Endodermal cell (in vitro differentiated cells): ENCODE measurements around the gene SMTN. TPM values are rescaled to one million over a fixed set of nuclear protein-coding genes. Genes with fewer than 3 reads are reported as not detected.

Source experiments
- DNase-seq: peaks from one replicate; pipeline ENCODE4 v3.0.0-alpha.2; 2017
- H3K27ac ChIP-seq: 2 replicates; pipeline ENCODE4 v1.5.1; 2013; ENCODE audit warnings: mild to moderate bottlenecking, low read depth, low read length, moderate library complexity
- H3K27me3 ChIP-seq: 2 replicates; pipeline ENCODE4 v1.6.1; 2013; ENCODE audit warnings: mild to moderate bottlenecking, low read length, moderate library complexity; ENCODE audit not compliant: insufficient read depth, control insufficient read depth, poor library complexity, severe bottlenecking
- H3K36me3 ChIP-seq: 2 replicates; pipeline ENCODE4 v1.7.0; 2013; ENCODE audit warnings: mild to moderate bottlenecking, low read length, moderate library complexity; ENCODE audit not compliant: control insufficient read depth, insufficient read depth
- H3K4me1 ChIP-seq: one replicate; pipeline ENCODE4 v1.7.0; 2013; ENCODE audit warnings: low read length; ENCODE audit not compliant: control insufficient read depth, insufficient read depth
- H3K4me3 ChIP-seq: 2 replicates; pipeline ENCODE4 v1.5.1; 2013; ENCODE audit warnings: mild to moderate bottlenecking, low read length, moderate library complexity
- H3K9ac ChIP-seq: 2 replicates; pipeline ENCODE4 v1.6.1; 2013; ENCODE audit warnings: mild to moderate bottlenecking, low read length, moderate library complexity; ENCODE audit not compliant: poor library complexity, severe bottlenecking; ENCODE audit errors: extremely low read depth
- H3K9me3 ChIP-seq: 2 replicates; pipeline ENCODE4 v1.6.1; 2013; ENCODE audit warnings: mild to moderate bottlenecking, low read length, moderate library complexity; ENCODE audit not compliant: control insufficient read depth
- H3K27ac Mint-ChIP-seq: 2 replicates; pipeline ENCODE4 v1.8.0; 2020; ENCODE audit warnings: mixed read lengths
- H3K27me3 Mint-ChIP-seq: 2 replicates; pipeline ENCODE4 v1.8.0; 2021; ENCODE audit warnings: mild to moderate bottlenecking, mixed read lengths; ENCODE audit not compliant: insufficient read depth
- H3K36me3 Mint-ChIP-seq: 2 replicates; pipeline ENCODE4 v1.8.0; 2020; ENCODE audit warnings: low read depth, mixed read lengths
- H3K4me1 Mint-ChIP-seq: 2 replicates; pipeline ENCODE4 v1.8.0; 2020; ENCODE audit warnings: mixed read lengths
- H3K4me3 Mint-ChIP-seq: 2 replicates; pipeline ENCODE4 v1.8.0; 2020; ENCODE audit warnings: mild to moderate bottlenecking, moderate library complexity, mixed read lengths
- H3K9me3 Mint-ChIP-seq: 2 replicates; pipeline ENCODE4 v1.8.0; 2020; ENCODE audit warnings: mild to moderate bottlenecking, mixed read lengths
- CTCF ChIP-seq: fragments of 200-600 bp; sonication (generic); conservative IDR thresholded peaks from 2 replicates; pipeline ENCODE4 v1.5.0; 2021; ENCODE audit warnings: antibody characterized with exemption, mild to moderate bottlenecking
- WGBS, 2 experiments: methylation state at CpG; one replicate each; pipeline versions ENCODE4 v1.1.5 to v1.1.7; 2013; ENCODE audit warnings: missing lambda C conversion rate in 2 of 2, mixed read lengths in 1 of 2; ENCODE audit not compliant: insufficient coverage in 1 of 2, insufficient read length in 1 of 2; 5-methylcytosine and 5-hydroxymethylcytosine counted together
- total RNA-seq, 2 donors: library from RNA; stranded (reverse); fragmentation: NEBNext Ultra II Directional in 1 of 2; extraction: Animal tissue kit (Norgen Biotek cat#: 25700) in 1 of 2; gene quantifications; 2 replicates in 1 of 2; 3 replicates in 1 of 2; pipeline ENCODE4 v1.2.1, GENCODE V29; 2021

Gene SMTN
- total RNA-seq, 2 donors from 2014 or later: 23.6 to 35.8 TPM

DNA sequence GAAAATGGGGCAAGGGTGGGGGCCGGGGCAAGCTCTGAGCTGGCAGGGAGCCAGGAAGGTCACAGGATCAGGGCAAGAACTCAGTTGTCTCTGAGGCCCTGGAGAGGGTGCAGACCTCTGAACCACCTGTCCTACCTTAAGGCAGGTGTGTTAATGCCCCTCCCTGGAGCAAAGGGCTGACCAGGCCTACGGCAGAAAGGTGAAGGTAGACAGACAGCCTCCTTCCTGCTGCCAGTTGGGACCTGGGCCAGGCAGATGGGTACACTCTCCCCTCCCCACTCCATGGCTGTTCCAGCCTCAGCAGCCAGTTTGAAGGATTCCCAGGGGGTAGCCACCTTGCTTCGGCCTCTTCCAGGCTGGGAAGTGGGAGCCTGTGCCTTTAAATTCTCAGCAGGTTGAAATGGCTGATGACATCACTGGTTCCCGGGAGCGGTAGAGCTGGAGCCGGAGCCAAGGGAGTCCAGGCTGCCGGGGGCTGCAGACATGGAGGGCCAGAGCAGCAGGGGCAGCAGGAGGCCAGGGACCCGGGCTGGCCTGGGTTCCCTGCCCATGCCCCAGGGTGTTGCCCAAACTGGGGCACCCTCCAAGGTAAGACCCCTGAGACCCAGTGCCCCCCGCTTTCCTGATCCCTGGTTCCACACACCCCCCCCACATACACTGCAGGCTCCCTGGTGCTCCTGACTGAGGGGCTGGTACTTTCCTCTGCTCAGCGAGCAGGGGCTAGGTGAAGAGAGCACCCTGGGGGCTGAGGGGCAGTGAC lies 41.6 kb downstream of the SMTN start, which contains the start of gene INPP5J:
TSS of gene INPP5J (plus strand) at position 435 of the 760 bp plus-strand sequence. CDS start at position 484, 49 bp downstream.
- Histone ChIP-seq H3K36me3 (no peaks in the 10 kb centered on the region), H3K27me3 (no peaks in the 10 kb centered on the region), H3K4me3 (peak within 1 kb of the TSS; percentile 80), H3K9ac (peak within 1 kb of the TSS; percentile 49), H3K27ac (no peak within 1 kb of the TSS), H3K9me3 (no peaks in the 10 kb centered on the region), H3K4me1 (no peaks in the 10 kb centered on the region)
- Mint-ChIP-seq H3K36me3 (no peaks in the 10 kb centered on the region), H3K27ac (peak within 1 kb of the TSS; percentile 48), H3K4me3 (peak within 1 kb of the TSS; percentile 56), H3K27me3 (peaks cover 11% of the 10 kb centered on the region), H3K9me3 (no peaks in the 10 kb centered on the region), H3K4me1 (no peaks in the 10 kb centered on the region)
- peak; percentile 84 for DNase-seq
- no peak for TF ChIP-seq CTCF
- WGBS, 2 experiments: 31 to 80% methylated on average over 3 to 10 of the region's 10 CpGs

DNA sequence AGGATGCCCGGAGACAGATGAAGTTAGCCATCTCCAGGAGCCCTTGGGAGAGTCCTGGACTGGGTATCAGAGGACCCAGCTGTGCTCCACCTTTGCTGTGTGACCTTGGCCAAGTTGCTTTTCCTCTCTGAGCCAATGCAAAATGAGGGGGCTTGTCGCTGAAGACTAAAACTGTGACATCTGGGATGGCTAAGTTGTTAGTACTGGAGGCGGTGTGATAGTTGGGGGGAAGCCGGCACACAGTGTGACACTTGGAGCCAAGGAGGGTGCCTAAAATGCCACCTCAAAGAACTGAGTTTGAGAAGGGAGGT lies 42.1 kb downstream of the SMTN start:
- Histone ChIP-seq H3K27ac (no peak overlapping the region), H3K9ac (peak overlapping the region; percentile 49), H3K4me1 (no peaks in the 10 kb centered on the region), H3K36me3 (no peaks in the 10 kb centered on the region), H3K27me3 (no peaks in the 10 kb centered on the region), H3K4me3 (peak overlapping the region; percentile 80), H3K9me3 (no peaks in the 10 kb centered on the region)
- 77 to 79% methylated on average over 3 to 4 of the region's 4 CpGs for WGBS, 2 experiments
- peak overlapping the region; percentile 56 for H3K4me3 Mint-ChIP-seq
- H3K9me3 Mint-ChIP-seq: no peaks in the 10 kb centered on the region
- H3K4me1 Mint-ChIP-seq: no peaks in the 10 kb centered on the region
- no peaks in the 10 kb centered on the region for H3K36me3 Mint-ChIP-seq
- H3K27me3 Mint-ChIP-seq: peaks cover 11% of the 10 kb centered on the region
- DNase-seq: no peak
- TF ChIP-seq CTCF: no peak
- H3K27ac Mint-ChIP-seq: peak overlapping the region; percentile 48

DNA sequence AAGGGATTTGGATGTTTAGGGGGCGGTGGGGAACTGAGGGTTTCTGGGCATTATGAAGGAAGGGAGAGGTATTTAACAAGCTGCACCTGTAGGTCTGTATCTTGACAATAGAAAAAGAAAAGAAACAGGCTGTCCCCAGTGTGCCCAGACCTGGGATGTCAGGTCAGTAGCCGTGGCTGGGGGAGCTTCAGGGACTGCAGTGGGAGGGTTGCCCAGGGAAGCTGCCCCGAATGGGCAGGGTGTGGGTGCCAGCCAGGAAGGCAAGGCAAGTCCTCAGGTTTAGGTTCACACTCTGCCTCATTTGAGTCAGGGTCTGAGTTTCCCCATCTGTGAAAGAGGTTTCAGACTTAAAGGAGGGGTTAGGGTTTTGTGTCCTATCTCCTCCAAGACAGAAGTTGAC lies 43.2 kb downstream of the SMTN start:
- Histone ChIP-seq H3K27me3 (no peaks in the 10 kb centered on the region), H3K27ac (no peak overlapping the region), H3K4me3 (no peak overlapping the region), H3K9ac (no peak overlapping the region), H3K36me3 (no peaks in the 10 kb centered on the region), H3K4me1 (no peaks in the 10 kb centered on the region), H3K9me3 (no peaks in the 10 kb centered on the region)
- 90 to 92% methylated on average over 2 to 3 of the region's 3 CpGs for WGBS, 2 experiments
- Mint-ChIP-seq H3K27me3 (peaks cover 11% of the 10 kb centered on the region), H3K9me3 (no peaks in the 10 kb centered on the region), H3K4me1 (no peaks in the 10 kb centered on the region), H3K4me3 (no peak overlapping the region), H3K27ac (no peak overlapping the region), H3K36me3 (no peaks in the 10 kb centered on the region)
- no peak for TF ChIP-seq CTCF
- DNase-seq: peak; percentile 38
